NB4 (cell line): Measurements from ENCODE around the gene SLC15A3.

Experiments
- MAX ChIP-seq: IDR thresholded peaks from 2 replicates; pipeline ENCODE4 v1.6.1; 2011; ENCODE audit warnings: low read depth, low read length
- POLR2A ChIP-seq: IDR thresholded peaks from 2 replicates; pipeline ENCODE4 v1.6.1; 2011; ENCODE audit warnings: mild to moderate bottlenecking; ENCODE audit not compliant: insufficient read length; ENCODE audit errors: extremely low read depth

- peak; percentile 89 for TF ChIP-seq MAX
- peak; percentile 12 for TF ChIP-seq POLR2A
These were observed at the start of gene SLC15A3 for GRCh38 chr11:60951904-60952741.
